ENCODE data around the gene LEMD1.
A peak's percentile ranks its signal among the peaks of the same experiment; 100 is the strongest.

The LEMD1 gene

GRCh38 chr1:205421798-205422197 is at the start of gene LEMD1:
LEMD1 (minus strand) TSS chr1:205422056; CDS start chr1:205420536, 1,520 bp downstream.
- no peak for TF ChIP-seq JUND (IDR thresholded peaks at IDR 0.05; ENCODE audit: low read depth)
- no peak for DNase-seq (ENCODE audit: low read depth in 1 of 2, low spot score in 1 of 2)
- in situ Hi-C loops (cut with HindIII; ENCODE audit: low pct_unique_long_range_greater_than_20kb, low sequenced_read_pairs), result no loop called here

- in situ Hi-C loops (cut with HindIII; ENCODE audit: low pct_unique_long_range_greater_than_20kb, low sequenced_read_pairs), result no loop called here
- TF ChIP-seq JUND (IDR thresholded peaks at IDR 0.05; ENCODE audit: low read depth), result no peak
- DNase-seq (ENCODE audit: low read depth in 1 of 2, low spot score in 1 of 2), result no peak
These were observed 48.3 kb upstream of the LEMD1 start for GRCh38 chr1:205470131-205470530.

- in situ Hi-C loops (cut with HindIII; ENCODE audit: low pct_unique_long_range_greater_than_20kb, low sequenced_read_pairs), result no loop called here
- no peak for DNase-seq (ENCODE audit: low read depth in 1 of 2, low spot score in 1 of 2)
- no peak for TF ChIP-seq JUND (IDR thresholded peaks at IDR 0.05; ENCODE audit: low read depth)
These were observed 44.9 kb upstream of the LEMD1 start for GRCh38 chr1:205466595-205467220.

- DNase-seq (ENCODE audit: low read depth in 1 of 2, low spot score in 1 of 2), result no peak
- in situ Hi-C loops (cut with HindIII; ENCODE audit: low pct_unique_long_range_greater_than_20kb, low sequenced_read_pairs), result no loop called here
- TF ChIP-seq JUND (IDR thresholded peaks at IDR 0.05; ENCODE audit: low read depth), result no peak
These were observed 43.5 kb upstream of the LEMD1 start for GRCh38 chr1:205465392-205465791.

- in situ Hi-C loops (cut with HindIII; ENCODE audit: low pct_unique_long_range_greater_than_20kb, low sequenced_read_pairs), result no loop called here
- no peak for TF ChIP-seq JUND (IDR thresholded peaks at IDR 0.05; ENCODE audit: low read depth)
- peak; percentile 87 to 94 for DNase-seq (ENCODE audit: low read depth in 1 of 2, low spot score in 1 of 2)
These were observed 37.1 kb upstream of the LEMD1 start for GRCh38 chr1:205458777-205459566.

- in situ Hi-C loops (cut with HindIII; ENCODE audit: low pct_unique_long_range_greater_than_20kb, low sequenced_read_pairs), result no loop called here
- DNase-seq (ENCODE audit: low read depth in 1 of 2, low spot score in 1 of 2), result peak; percentile 46 to 74
- no peak for TF ChIP-seq JUND (IDR thresholded peaks at IDR 0.05; ENCODE audit: low read depth)
These were observed 35.3 kb upstream of the LEMD1 start for GRCh38 chr1:205456868-205457745.

GRCh38 chr1:205456383-205456867 is 34.6 kb upstream of the LEMD1 start:
- in situ Hi-C loops (cut with HindIII; ENCODE audit: low pct_unique_long_range_greater_than_20kb, low sequenced_read_pairs), result no loop called here
- no peak for DNase-seq (ENCODE audit: low read depth in 1 of 2, low spot score in 1 of 2)
- no peak for TF ChIP-seq JUND (IDR thresholded peaks at IDR 0.05; ENCODE audit: low read depth)

- in situ Hi-C loops (cut with HindIII; ENCODE audit: low pct_unique_long_range_greater_than_20kb, low sequenced_read_pairs), result no loop called here
These were observed 33.9 kb upstream of the LEMD1 start, which contains the start of gene BLACAT1 for GRCh38 chr1:205455581-205456382. BLACAT1 (minus strand) TSS chr1:205456045.

GRCh38 chr1:205454903-205455335 is 33.1 kb upstream of the LEMD1 start:
- TF ChIP-seq JUND (IDR thresholded peaks at IDR 0.05; ENCODE audit: low read depth), result no peak
- DNase-seq (ENCODE audit: low read depth in 1 of 2, low spot score in 1 of 2), result no peak
- in situ Hi-C loops (cut with HindIII; ENCODE audit: low pct_unique_long_range_greater_than_20kb, low sequenced_read_pairs), result no loop called here

More at GRCh38 chr1:205455581-205456382, 33.9 kb upstream of the LEMD1 start, which contains the start of gene BLACAT1:
- DNase-seq (ENCODE audit: low read depth in 1 of 2, low spot score in 1 of 2), result no peak
- no peak for TF ChIP-seq JUND (IDR thresholded peaks at IDR 0.05; ENCODE audit: low read depth)

GRCh38 chr1:205453466-205453865 is 31.6 kb upstream of the LEMD1 start:
- no peak for TF ChIP-seq JUND (IDR thresholded peaks at IDR 0.05; ENCODE audit: low read depth)
- no peak for DNase-seq (ENCODE audit: low read depth in 1 of 2, low spot score in 1 of 2)
- in situ Hi-C loops (cut with HindIII; ENCODE audit: low pct_unique_long_range_greater_than_20kb, low sequenced_read_pairs), result no loop called here

- no peak for TF ChIP-seq JUND (IDR thresholded peaks at IDR 0.05; ENCODE audit: low read depth)
- no peak for DNase-seq (ENCODE audit: low read depth in 1 of 2, low spot score in 1 of 2)
- in situ Hi-C loops (cut with HindIII; ENCODE audit: low pct_unique_long_range_greater_than_20kb, low sequenced_read_pairs), result no loop called here
These were observed 31.1 kb upstream of the LEMD1 start for GRCh38 chr1:205452933-205453332.

- in situ Hi-C loops (cut with HindIII; ENCODE audit: low pct_unique_long_range_greater_than_20kb, low sequenced_read_pairs), result no loop called here
- no peak for DNase-seq (ENCODE audit: low read depth in 1 of 2, low spot score in 1 of 2)
- no peak for TF ChIP-seq JUND (IDR thresholded peaks at IDR 0.05; ENCODE audit: low read depth)
These were observed 30.5 kb upstream of the LEMD1 start for GRCh38 chr1:205452364-205452763.
